ENCODE measurements around the gene MTERF2. TPM values are rescaled to one million over a fixed set of nuclear protein-coding genes. Genes with fewer than 3 reads are reported as not detected.
A peak's percentile ranks its signal among the peaks of the same experiment; 100 is the strongest.

MTERF2 gene
- total RNA-seq, 1 experiment from 2014 or later = 1.5 TPM

DNA sequence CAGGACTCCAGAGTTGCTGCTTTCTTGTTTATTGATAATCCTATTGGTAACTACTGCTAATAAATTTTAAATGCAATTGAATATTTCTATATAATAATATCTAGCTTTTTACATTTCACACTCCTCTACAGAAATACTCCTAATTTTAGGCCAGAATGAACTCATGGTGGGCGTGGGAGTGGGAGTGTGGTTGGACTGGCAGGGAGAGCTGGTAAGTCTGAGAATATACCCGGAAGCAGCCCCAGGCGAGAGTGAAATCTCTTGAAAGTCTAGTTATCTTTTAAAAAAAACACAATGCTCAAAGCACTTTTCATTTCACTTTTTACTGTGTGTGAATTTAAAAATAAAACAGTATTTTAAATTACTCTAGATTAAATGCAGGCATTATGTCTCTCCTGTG, 26.5 kb downstream of the MTERF2 start:
- in situ Hi-C loops (cut with HindIII; ENCODE audit: low pct_unique_long_range_greater_than_20kb, low sequenced_read_pairs) = no loop called here
- DNase-seq (ENCODE audit: low read depth) = no peak

DNA sequence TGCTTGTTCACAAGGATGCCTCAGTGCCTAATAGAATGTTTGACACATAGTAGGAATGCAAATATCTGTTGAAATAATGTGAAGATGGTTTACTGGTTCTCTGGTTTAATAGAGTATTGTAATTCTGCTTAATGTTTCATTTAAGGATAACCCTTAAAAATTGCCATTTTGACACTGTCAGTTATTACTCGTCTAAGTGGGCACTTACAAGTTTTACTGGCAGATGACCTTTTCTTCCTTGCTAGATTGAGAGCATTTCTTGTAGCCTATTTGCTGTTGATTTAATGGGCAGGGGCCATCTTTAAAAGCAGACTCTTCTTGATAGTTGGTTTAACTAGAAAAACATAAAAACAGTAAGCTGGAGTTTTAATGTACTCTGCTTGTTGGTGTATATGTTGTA, 29.4 kb downstream of the MTERF2 start:
- peak; percentile 4 for DNase-seq (ENCODE audit: low read depth)
- in situ Hi-C loops (cut with HindIII; ENCODE audit: low pct_unique_long_range_greater_than_20kb, low sequenced_read_pairs) = no loop called here

DNA sequence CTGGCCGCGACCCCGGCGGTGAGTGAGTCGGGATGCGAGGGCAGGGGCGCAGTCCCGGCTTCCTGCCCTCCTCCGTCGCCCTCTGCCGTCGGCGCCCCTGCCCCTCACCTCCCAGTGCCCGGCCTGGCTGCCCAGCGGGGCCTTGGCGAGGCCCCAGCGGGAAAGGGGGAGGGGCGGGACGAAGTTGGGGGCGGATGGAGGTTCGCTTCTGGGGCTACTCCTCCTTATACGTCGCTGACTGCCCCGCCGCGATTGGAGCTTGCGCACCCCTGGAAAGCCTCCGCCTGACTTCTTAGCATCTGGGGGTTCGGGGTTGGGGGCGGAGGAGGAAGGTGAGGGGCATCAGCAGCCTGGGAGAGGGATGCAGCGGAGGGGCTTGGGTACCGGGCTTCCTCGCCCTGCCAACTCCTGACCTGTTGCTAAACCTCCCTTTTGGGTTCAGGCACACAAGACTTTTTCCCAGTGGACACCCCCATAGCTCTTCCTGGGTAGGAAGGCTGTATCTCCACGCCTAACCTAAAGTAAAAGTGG, 30.8 kb downstream of the MTERF2 start:
- in situ Hi-C loops (cut with HindIII; ENCODE audit: low pct_unique_long_range_greater_than_20kb, low sequenced_read_pairs) = no loop called here
- DNase-seq (ENCODE audit: low read depth) = no peak

DNA sequence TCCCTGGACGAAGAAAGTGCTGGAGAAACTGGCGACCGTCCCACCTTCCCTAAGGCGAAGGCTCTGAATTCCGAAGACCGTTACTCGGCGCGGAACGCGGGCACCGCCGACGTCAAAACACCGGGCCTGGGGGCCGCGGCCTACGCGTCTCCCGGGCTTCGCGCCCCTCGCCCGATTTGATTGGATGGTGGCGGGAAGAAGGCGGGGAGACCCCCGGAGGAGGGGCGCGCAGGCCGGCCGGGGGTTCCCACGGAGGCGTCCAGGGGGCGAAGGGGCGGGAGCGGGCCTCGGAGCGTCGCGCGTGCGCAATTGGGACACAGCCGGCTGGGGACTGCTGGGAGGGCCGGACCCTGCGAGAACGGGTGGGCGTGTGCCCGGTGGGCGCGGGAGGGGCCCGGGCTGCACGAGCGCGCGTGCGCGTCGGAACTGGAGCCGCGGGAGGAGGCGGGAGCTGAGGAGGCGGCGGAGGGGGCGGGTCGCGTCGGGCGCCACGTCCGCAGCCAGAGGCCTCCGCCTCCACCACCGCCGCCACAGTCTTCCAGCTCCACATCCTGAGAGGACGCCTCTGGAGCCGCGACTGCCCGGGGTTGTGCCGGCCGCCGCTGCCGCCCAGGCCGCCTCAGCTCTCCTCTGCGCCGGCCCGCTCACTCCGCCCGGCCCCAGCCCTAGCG, 31.4 kb downstream of the MTERF2 start, which contains the start of gene TMEM263:
Gene TMEM263 (plus strand): TSS at position 531 of the 671 bp plus-strand sequence. CDS start 11,210 bp downstream, outside the sequence.
- DNase-seq (ENCODE audit: low read depth) = peak; percentile 95
- in situ Hi-C loops (cut with HindIII; ENCODE audit: low pct_unique_long_range_greater_than_20kb, low sequenced_read_pairs) = no loop called here

DNA sequence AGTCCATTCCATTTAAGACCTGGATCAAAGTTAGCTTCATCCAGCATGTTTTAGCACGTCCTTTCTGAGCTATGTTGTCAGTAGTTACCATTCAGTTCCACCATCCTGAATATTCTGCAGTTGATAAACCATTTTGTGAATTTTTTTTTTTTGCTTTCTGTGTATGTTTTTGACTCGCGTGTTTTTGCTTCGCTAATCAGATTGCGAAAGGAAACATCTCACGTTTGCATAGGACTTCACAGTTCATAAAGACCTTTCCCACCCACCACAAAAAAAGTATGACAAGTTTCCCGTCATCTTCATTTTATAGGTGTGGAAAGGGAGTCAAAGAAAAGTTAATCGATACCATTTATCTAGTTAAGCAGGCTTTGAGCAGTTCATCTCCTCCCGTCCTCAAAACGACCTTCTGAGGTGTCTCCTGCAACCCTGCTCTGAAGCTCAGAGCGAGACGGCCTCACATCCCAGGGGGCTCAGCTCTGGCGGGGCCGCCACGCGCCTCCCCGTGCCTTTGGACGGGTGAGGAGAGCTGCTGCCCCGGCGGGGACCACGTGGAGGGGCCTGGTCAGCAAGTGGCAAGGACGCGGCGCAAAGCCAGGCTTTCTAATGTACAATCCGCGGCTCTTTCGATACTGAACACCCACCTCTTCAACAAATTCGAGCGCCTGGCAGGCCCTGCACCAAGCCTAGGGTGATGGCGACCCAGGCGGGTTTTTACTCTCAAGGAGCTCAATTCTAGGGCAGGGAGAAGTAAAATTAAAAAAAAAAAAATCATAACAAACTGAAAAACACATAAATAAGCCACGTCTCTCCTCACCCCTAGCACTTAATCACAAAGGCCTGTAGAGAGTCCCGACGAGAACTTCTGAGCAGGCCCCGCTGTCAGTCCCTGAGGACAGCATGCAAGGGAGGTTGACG, 32.2 kb downstream of the MTERF2 start:
- peak; percentile 4 for DNase-seq (ENCODE audit: low read depth)
- in situ Hi-C loops (cut with HindIII; ENCODE audit: low pct_unique_long_range_greater_than_20kb, low sequenced_read_pairs) = no loop called here

DNA sequence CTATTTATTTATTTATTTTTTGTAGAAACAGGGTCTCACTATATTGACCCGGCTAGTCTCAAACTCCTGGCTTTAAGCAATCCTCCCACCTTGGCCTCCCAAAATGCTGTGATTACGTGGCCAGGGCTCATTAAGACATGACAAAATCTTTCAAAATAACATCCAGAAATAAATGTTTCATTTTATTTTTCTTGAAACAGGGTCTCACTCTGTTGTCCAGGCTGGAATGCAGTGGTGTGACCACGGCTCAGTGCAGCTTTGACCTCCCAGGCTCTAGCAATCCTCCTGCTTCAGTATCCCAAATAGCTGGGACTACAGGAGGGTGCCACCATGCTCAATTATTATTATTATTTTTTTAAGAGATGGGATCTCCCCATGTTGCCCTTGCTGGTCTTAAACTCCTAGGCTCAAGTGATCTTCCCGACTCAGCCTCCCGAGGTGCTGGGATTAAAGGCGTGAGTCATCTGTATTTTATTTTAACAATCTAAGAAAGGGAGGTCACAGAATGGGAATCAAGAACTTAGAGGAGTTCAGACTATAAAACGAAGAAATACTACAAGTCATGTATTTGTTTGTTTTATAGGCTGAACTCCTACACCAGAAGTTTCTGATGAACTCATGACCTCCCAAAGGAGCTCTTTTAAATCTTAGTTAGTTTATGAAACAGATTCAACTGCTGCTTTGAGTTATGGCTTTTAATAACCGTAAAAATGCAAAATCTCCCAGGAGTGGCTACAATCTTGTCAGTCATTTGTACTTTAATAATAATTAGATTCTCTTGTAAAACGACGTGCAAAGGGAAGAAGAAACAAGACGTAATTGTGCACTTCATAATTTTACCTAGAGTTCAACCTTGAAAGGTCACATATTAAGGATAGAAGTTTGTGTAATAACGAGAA, 33.3 kb downstream of the MTERF2 start:
- peak; percentile 10 for DNase-seq (ENCODE audit: low read depth)

DNA sequence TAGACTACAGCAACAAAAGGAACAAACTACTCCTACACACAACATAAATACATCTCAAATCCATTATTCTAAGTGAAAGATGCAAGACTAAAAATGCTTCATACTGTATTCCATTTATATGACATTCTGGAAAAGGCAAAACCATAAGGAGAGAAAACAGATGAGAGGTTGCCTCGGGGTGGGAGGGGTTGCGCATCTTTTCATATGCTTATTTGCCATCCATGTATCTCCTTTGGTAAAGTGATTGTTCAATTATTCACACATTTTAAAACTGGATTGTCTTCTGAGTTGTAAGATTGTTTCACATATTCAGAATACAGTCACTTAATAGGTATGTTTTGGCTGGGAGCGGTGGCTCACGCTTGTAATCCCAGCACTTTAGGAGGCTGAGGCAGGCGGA, 36.4 kb downstream of the MTERF2 start:
- no peak for DNase-seq (ENCODE audit: low read depth)
- in situ Hi-C loops (cut with HindIII; ENCODE audit: low pct_unique_long_range_greater_than_20kb, low sequenced_read_pairs) = no loop called here

More for the DNA sequence above, 33.3 kb downstream of the MTERF2 start:
- in situ Hi-C loops (cut with HindIII; ENCODE audit: low pct_unique_long_range_greater_than_20kb, low sequenced_read_pairs) = no loop called here

DNA sequence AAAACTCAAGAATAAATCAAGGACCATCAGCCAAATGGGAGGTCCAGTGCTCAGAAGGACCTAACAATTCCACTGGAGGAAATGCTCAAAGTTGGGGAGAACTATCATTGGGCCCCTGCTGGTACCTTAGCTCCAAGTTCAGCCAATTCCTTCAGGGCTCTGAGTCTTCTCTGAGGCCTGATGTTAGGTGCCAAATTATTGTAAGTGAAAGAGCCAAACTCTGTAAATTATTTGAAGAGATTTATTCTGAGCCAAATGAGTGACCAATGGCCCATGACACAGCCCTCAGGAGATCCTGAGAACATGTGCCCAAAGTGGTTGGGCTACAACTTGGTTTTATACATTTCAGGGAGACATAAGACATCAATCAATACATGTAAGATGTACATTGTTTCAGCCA, 39.5 kb downstream of the MTERF2 start:
- in situ Hi-C loops (cut with HindIII; ENCODE audit: low pct_unique_long_range_greater_than_20kb, low sequenced_read_pairs) = no loop called here
- no peak for DNase-seq (ENCODE audit: low read depth)

DNA sequence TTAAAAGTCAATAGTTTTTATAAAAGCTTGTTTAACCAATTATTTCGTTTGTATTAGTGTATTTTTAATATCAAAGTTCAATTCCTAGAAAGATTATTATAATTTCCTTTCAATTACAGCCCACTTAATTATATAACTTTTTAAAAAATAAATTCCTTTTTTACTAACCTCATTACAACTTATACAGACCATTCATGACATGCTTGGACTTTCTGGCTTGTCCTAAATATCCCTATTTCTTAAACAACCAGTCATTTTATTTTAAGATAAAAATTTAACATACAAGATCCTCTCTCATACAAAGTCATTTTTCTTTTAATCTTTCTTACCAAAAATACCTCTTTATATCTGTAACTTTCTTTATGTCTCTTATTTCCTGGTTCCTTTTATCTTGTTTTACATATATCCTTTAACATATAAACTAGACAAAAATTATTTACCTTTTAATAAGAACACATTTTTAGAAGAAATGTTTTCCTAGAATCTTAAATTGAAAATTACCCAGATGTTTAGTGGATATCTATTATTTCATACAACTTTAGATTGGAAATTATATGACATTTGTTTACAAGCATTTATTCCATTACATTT, 41.6 kb downstream of the MTERF2 start:
- in situ Hi-C loops (cut with HindIII; ENCODE audit: low pct_unique_long_range_greater_than_20kb, low sequenced_read_pairs) = no loop called here
- peak; percentile 5 for DNase-seq (ENCODE audit: low read depth)

DNA sequence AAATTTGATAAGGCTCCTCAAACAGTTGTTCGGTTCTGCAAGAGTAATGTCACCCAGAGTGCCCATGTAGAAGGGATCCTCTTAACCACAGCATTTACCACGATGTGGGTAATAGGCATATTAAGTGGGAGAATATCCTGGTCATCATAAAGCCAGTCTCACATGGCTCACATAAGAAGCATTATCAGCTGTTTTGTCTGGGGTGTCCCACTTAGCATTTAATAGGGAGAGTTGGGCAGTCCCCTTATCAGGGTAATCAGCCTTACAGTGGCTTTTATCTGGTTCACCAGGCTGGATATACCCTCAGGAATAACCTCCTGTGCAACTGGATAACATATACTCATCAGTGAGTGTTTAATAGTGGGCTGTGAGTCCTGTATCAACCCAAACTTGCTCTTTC, 44.2 kb downstream of the MTERF2 start:
- no peak for DNase-seq (ENCODE audit: low read depth)
- in situ Hi-C loops (cut with HindIII; ENCODE audit: low pct_unique_long_range_greater_than_20kb, low sequenced_read_pairs) = no loop called here

DNA sequence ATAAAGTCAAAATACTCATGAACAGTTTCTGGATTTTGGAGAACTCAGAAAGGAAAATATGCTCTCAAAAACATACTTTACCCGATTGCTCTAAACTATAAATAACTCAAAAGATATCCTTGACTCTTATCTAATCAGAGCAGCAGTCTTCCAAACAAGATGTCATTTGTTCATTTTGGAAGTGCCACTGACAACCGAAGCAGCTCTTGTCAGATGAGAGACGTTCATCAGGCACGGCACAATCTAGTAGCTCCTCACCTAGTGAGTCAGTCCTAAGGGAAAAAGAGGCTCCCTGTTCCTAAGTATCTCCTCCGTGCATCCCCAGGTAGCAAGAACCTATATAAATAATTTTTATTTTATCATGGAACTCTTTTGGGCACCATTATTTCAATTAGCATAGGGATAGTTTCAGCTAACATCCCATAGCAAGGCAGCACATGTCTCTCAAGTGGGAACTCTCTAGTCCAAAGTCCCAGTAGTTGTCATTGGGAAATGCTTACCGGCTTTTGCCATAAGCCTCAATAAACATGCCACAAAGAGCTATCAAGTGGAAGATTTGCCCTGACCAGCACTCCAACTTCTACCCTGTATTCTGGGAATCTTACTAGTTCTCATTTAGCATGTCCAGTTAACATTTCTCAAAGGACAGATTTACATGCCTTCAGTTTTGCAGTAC, 45.3 kb downstream of the MTERF2 start:
- in situ Hi-C loops (cut with HindIII; ENCODE audit: low pct_unique_long_range_greater_than_20kb, low sequenced_read_pairs) = no loop called here

DNA sequence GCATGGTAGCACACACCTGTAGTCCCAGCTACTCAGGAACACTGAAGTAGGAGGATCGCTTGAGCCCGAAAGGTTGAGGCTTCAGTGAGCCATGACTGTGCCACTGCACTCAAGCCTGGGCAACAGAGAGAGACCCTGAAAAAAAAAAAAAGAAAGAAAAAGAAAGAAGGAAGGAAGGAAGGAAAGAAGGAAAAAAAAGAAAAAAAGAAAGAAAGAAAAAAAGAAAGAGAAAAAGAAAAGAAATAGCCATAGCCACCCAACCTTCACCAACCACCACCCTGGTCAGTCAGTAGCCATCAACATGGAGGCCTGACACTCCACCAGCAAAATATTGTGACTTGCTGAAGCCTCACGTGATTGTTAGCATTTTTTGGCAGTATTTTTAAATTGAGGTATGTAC, 52.7 kb downstream of the MTERF2 start:
- DNase-seq (ENCODE audit: low read depth) = no peak
- in situ Hi-C loops (cut with HindIII; ENCODE audit: low pct_unique_long_range_greater_than_20kb, low sequenced_read_pairs) = no loop called here

More for the DNA sequence above, 45.3 kb downstream of the MTERF2 start:
- no peak for DNase-seq (ENCODE audit: low read depth)

Other genes starting within 250 kb of the MTERF2 start
- gene RIC8B, start 212.5 kb downstream of the MTERF2 start, total RNA-seq (2014; rRNA removed; shearing (Covaris generic); ENCODE audit: low replicate concordance) = 6.9 and 20.3 TPM in 2 replicates
- gene TMEM263, start 31.2 kb downstream of the MTERF2 start, total RNA-seq (2014; rRNA removed; shearing (Covaris generic); ENCODE audit: low replicate concordance) = 25.7 and 36.3 TPM in 2 replicates
- 12.5 and 22.0 TPM in 2 replicates for gene CRY1, start 106.4 kb upstream of the MTERF2 start, total RNA-seq (2014; rRNA removed; shearing (Covaris generic); ENCODE audit: low replicate concordance)

All from Caki2 (cell line).